ENCODE measurements around the gene MAN1A2. TPM values are rescaled to one million over a fixed set of nuclear protein-coding genes. Genes with fewer than 3 reads are reported as not detected.

Gene MAN1A2
- total RNA-seq, 1 donor from 2014 or later: 30.7 TPM

- DNase-seq (ENCODE audit: extremely low spot score in 2 of 2): peak; percentile 43 to 52
- TF ChIP-seq POLR2A (IDR thresholded peaks at IDR 0.05): no peak
- TF ChIP-seq POLR2AphosphoS5 (IDR thresholded peaks at IDR 0.05; ENCODE audit: insufficient read depth in 1 of 2, low read depth in 1 of 2): no peak
- TF ChIP-seq CTCF (IDR thresholded peaks at IDR 0.05): no peak
- intact Hi-C loops (cut with DNase I): no loop called here
- H3K9me3 ChIP-seq: no peaks in the 10 kb centered on the region
- no peak overlapping the region for H3K27ac ChIP-seq
- no peaks in the 10 kb centered on the region for H3K4me1 ChIP-seq
- H3K27me3 ChIP-seq: no peaks in the 10 kb centered on the region
- H3K36me3 ChIP-seq: no peaks in the 10 kb centered on the region
- H3K4me3 ChIP-seq: no peak overlapping the region
These were observed 200.7 kb downstream of the MAN1A2 start for GRCh38 chr1:117567976-117568375.

- no peak overlapping the region for H3K4me3 ChIP-seq
- no peaks in the 10 kb centered on the region for H3K27me3 ChIP-seq
- DNase-seq (ENCODE audit: extremely low spot score in 2 of 2): peak in 1 of 2 donors; percentile 44
- H3K4me1 ChIP-seq: no peaks in the 10 kb centered on the region
- H3K27ac ChIP-seq: no peak overlapping the region
- no peaks in the 10 kb centered on the region for H3K9me3 ChIP-seq
- TF ChIP-seq POLR2AphosphoS5 (IDR thresholded peaks at IDR 0.05; ENCODE audit: insufficient read depth in 1 of 2, low read depth in 1 of 2) (no peak), CTCF (IDR thresholded peaks at IDR 0.05) (no peak), POLR2A (IDR thresholded peaks at IDR 0.05) (no peak)
- no peaks in the 10 kb centered on the region for H3K36me3 ChIP-seq
- intact Hi-C loops (cut with DNase I): no loop called here
These were observed 201.8 kb downstream of the MAN1A2 start for GRCh38 chr1:117568999-117569398.

- TF ChIP-seq POLR2A (IDR thresholded peaks at IDR 0.05) (no peak), CTCF (IDR thresholded peaks at IDR 0.05) (no peak), POLR2AphosphoS5 (IDR thresholded peaks at IDR 0.05; ENCODE audit: insufficient read depth in 1 of 2, low read depth in 1 of 2) (no peak)
- DNase-seq (ENCODE audit: extremely low spot score in 2 of 2): peak in 1 of 2 donors; percentile 14
- no peaks in the 10 kb centered on the region for H3K36me3 ChIP-seq
These were observed 202.6 kb downstream of the MAN1A2 start for GRCh38 chr1:117569856-117570255.

GRCh38 chr1:117570988-117571409, 203.8 kb downstream of the MAN1A2 start:
- no peak overlapping the region for H3K4me3 ChIP-seq
- peak in 1 of 2 donors; percentile 54 for DNase-seq (ENCODE audit: extremely low spot score in 2 of 2)
- no peaks in the 10 kb centered on the region for H3K36me3 ChIP-seq
- H3K4me1 ChIP-seq: no peaks in the 10 kb centered on the region
- TF ChIP-seq CTCF (IDR thresholded peaks at IDR 0.05): no peak
- TF ChIP-seq POLR2AphosphoS5 (IDR thresholded peaks at IDR 0.05; ENCODE audit: insufficient read depth in 1 of 2, low read depth in 1 of 2): no peak
- no peak for TF ChIP-seq POLR2A (IDR thresholded peaks at IDR 0.05)
- no peaks in the 10 kb centered on the region for H3K9me3 ChIP-seq
- H3K27ac ChIP-seq: no peak overlapping the region
- intact Hi-C loops (cut with DNase I): no loop called here
- H3K27me3 ChIP-seq: no peaks in the 10 kb centered on the region

More at GRCh38 chr1:117569856-117570255, 202.6 kb downstream of the MAN1A2 start:
- Histone ChIP-seq H3K4me3 (no peak overlapping the region), H3K27me3 (no peaks in the 10 kb centered on the region), H3K27ac (no peak overlapping the region), H3K4me1 (no peaks in the 10 kb centered on the region), H3K9me3 (no peaks in the 10 kb centered on the region)
- intact Hi-C loops (cut with DNase I): no loop called here

GRCh38 chr1:117571496-117571895, 204.2 kb downstream of the MAN1A2 start:
- intact Hi-C loops (cut with DNase I): no loop called here
- Histone ChIP-seq H3K4me1 (no peaks in the 10 kb centered on the region), H3K4me3 (no peak overlapping the region), H3K27ac (no peak overlapping the region), H3K36me3 (no peaks in the 10 kb centered on the region), H3K9me3 (no peaks in the 10 kb centered on the region), H3K27me3 (no peaks in the 10 kb centered on the region)
- DNase-seq (ENCODE audit: extremely low spot score in 2 of 2): peak in 1 of 2 donors; percentile 22
- TF ChIP-seq POLR2AphosphoS5 (IDR thresholded peaks at IDR 0.05; ENCODE audit: insufficient read depth in 1 of 2, low read depth in 1 of 2): no peak
- TF ChIP-seq CTCF (IDR thresholded peaks at IDR 0.05): no peak
- TF ChIP-seq POLR2A (IDR thresholded peaks at IDR 0.05): no peak

Data from vagina (tissue), 2 donors.